ENCODE results near the gene MAP2.

The MAP2 gene

DNA sequence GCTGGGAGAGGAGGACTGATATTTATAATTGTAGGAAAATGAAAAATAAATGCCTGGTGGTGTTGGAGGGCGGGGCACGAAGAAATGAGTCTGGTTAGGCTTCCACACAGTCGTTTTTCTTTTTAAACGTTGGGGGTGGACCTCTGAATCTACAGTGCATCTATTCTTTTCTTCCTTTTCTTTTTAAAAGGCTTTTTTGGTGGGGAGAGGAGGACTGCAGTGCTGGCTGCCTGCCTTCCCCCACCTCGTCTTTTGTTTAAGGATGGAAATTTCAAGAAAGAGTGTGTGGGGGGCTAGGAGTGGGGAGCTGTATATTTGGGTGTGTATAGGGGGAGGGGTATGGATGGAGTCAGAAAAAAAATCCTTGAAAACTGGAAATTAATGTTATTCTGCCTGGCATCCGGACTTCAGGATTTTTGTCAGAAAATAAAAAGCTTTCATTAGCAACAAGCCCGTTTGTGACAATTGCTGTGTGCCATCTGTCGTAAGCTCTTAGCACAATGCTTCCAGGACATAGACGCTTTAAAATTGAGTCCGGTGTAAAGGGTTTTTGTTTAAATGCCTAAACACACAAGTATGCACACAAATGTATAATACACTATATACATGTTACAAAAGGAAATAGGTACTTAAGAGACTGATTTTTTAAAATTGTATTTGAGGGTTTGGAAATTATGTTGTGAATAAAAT lies 1.1 kb downstream of the MAP2 start:
- DNase-seq = peak in 1 of 51 donors; percentile 71

DNA sequence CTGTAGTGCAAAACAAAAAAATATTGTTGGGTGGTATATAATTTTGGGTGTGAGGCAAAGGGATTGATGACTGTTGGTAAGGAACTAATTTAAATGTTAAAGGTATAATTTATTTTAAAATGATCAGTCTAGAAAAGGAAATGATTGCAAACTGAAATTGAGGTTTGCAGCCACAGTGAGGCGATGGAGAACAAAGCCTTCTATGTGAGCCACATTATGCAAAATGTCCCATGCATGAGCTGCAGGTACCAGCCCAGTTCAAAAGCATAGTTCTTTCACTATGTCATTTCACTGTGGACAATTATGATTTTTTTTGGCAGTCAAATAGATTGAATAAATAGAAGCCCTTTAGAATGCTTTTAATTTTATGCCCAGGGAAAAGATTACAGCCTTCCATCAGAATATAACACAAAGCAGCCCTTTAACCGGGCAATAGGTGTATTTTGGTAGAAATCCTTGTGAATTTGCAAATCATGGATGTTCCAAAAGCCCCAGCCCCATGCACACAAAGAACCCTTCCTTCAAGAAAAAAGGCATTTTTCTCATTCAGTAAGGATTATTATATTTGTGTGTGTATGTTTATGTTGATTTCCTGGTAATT lies 1.7 kb downstream of the MAP2 start:
- DNase-seq = peak in 15 of 51 donors; percentile 1 to 71 (median 22)

GRCh38 chr2:209426432-209426831 lies 2.6 kb downstream of the MAP2 start:
- peak in 2 of 51 donors; percentile 16 to 20 for DNase-seq

GRCh38 chr2:209431701-209432100 lies 7.9 kb downstream of the MAP2 start:
- DNase-seq = no peak

DNA sequence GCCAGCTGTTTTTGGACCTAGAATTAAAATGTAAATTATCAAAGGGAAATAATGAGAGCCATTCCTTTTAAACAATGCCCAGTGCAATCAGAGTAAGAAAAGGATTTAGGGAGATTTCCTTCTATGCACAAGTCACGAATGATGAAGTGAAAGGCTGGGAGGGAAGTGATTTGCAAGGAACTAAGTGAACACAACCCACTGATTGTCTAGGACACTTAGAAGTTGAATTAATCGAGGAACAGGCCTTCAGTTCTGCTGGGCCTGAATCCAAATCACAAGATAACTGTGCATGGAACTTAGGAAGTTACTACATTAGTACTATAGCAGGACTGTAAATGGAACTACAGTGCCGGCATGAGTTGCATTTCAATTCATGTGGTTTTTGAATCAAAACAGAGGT lies 17.7 kb downstream of the MAP2 start:
- peak in 2 of 51 donors; percentile 13 to 28 for DNase-seq

DNA sequence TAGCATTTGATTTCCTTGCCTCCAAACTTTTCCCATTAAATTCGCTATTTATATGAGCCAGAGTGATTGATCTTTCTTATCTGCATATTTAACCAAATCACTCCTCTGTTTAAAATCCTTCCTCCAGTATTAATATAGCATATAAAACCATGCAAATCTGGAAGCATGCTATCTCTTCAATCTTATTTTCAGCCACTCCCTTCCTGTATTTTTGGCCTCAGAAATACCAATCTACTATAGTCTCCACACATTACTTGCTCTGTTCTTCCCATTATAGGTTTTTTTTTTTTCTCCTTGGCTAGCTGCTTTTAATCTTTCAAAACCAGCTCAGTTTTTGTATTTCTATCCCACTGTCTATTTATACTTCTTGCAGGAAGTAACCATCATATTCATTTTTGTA lies 19.1 kb downstream of the MAP2 start:
- DNase-seq = no peak

DNA sequence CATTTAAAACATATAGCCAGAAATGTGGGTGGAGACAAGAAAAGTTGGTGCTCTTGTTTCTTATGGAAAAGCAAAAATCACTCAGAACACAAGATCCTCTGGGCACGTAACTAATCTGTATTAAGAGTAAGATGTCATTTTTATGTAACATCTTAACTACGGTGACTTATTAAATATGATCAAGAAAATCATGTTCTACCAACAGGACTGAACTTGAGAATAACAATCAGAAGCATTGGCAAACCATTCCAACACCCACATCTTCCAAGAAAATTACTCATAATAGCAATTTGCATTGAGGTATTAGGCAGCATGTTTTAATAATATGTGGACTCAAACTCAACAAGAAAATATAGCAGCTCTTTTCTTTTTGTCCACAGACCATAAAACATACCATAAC lies 21.6 kb downstream of the MAP2 start:
- no peak for DNase-seq

- no peak for DNase-seq
These were observed 27.5 kb downstream of the MAP2 start for GRCh38 chr2:209451209-209451834.

GRCh38 chr2:209456489-209456888 lies 32.6 kb downstream of the MAP2 start:
- DNase-seq = no peak

DNA sequence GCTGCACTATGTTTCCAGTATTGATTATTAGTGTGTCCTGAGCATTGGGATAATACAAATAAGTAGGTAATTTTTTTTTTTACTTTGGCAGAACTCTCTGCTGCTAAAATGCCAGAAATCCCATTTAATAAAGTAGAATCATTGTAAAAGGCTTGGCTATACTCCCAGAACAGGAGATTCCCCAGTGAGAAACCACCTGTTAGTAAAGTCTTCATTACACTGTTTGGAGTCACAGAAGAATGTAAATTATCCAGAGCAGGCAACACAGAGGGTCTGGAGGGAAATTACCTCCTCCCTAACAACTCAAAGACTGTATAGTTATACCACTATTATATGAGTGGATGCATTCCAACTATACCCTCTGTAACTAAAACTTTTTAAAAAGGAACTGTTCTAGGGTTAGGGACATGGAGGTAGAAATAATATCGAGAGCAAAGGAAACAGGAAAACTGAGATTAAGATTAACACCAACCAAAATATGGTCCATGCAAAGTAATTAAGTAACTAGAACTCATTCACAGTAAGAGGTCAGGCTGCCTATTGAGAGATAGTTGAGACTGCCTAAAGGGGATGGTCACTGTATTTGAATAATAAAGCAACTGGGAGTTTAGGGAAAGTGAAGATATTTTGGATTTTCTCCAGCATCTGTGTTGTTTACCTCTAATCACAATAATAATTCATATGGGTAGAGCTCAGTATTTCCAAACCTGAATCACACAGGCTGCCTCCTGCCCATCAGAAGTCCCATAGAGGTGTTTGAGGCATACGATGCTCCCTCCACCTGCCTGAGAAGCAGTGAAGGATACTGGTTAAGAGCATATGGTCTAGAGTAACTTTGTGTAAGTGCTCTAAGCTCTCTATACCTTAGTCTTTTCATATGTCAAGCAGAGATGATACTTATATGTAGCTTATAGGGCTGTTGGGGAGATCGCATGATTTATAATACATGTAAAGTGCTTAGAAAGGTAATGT lies 34.4 kb downstream of the MAP2 start:
- DNase-seq = no peak

DNA sequence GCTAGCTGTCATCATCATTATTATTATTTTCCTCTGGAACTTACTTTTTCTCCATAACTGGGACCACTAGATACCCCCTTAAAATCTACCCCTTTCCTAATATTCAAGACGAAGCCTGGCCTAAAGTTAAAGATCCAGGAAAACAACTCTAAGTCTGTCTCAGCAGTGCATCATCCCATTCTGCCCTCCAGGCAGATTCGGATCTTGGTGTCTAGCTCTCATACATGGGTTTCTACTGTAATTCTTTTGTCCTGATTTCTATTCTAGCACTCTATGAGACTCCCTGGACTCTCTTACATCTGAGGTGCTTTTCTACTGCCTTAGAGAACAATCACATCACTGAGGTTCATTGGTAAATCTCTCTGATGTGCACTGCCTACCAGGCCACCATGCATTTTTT lies 35.5 kb downstream of the MAP2 start:
- no peak for DNase-seq

DNA sequence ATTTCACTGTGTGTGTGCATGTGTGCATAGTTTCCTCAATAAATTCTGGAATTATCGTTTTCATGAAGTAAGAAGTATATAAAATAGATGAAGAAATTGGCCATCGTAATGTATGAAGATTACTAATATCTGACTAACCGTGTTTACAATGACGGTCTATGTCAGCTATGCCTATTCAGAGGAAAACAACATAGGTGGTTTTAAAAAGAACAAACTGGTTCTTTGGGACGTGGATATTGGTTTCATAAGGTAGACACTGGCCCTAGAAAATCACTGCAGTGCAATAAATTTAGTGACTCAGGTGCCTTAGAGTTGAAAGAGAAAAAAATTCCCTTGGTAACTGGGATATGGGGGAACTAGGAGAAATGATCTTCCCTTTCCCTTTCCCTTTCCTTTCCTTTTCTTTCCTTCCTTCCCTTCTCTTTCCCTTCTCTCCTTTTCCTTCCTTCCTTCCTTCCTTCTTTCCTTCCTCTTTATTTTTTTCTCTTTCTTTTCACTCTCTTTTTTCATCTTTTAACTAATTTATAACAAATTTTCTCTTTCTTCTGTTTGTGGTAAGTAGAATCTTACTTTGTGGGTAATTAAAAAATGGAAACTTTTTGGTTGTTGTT lies 36.4 kb downstream of the MAP2 start:
- DNase-seq = no peak

GRCh38 chr2:209463226-209463625 lies 39.4 kb downstream of the MAP2 start:
- no peak for DNase-seq

- no peak for DNase-seq
These were observed 40.0 kb downstream of the MAP2 start for GRCh38 chr2:209463835-209464234.

DNA sequence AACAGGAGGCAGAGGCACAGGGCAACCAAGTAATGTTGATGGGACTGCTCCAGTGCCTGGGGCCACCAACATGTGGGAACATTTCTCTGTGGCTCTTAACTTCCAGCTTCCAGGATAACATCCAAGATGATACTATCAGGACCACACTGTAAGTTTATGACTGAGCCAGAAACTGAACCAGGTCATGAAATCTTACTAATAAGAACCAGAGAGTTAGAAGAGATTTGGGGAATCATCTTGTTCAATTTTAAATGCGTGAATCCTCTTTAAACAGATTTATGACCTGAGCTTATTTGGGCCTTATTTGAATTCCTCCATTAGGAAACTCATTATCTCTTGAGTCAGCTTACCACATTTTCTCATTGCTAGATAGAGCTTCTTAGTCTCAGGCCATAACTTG lies 45.0 kb downstream of the MAP2 start:
- no peak for DNase-seq

- no peak for DNase-seq
These were observed 45.6 kb downstream of the MAP2 start for GRCh38 chr2:209469481-209469880.

DNA sequence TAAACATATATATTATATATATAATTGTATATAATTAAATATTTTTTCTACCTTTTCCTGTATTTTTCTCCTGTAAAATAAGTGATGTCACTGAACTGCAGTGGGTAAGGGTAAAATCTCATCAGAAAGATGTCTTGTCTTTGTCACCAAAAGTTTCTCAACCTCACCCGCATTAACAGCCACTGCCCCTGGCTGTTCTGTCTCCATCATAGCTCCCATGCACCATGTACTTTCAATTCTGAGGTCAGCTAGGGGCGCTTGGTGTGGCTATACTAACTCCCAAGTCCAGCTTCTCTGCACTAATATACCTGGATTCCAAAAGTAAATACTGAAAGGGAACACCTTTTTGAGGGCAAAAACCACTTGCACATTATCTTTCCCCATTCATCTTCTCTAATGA lies 46.6 kb downstream of the MAP2 start:
- DNase-seq = no peak

GRCh38 chr2:209471037-209471436 lies 47.2 kb downstream of the MAP2 start:
- no peak for DNase-seq

DNA sequence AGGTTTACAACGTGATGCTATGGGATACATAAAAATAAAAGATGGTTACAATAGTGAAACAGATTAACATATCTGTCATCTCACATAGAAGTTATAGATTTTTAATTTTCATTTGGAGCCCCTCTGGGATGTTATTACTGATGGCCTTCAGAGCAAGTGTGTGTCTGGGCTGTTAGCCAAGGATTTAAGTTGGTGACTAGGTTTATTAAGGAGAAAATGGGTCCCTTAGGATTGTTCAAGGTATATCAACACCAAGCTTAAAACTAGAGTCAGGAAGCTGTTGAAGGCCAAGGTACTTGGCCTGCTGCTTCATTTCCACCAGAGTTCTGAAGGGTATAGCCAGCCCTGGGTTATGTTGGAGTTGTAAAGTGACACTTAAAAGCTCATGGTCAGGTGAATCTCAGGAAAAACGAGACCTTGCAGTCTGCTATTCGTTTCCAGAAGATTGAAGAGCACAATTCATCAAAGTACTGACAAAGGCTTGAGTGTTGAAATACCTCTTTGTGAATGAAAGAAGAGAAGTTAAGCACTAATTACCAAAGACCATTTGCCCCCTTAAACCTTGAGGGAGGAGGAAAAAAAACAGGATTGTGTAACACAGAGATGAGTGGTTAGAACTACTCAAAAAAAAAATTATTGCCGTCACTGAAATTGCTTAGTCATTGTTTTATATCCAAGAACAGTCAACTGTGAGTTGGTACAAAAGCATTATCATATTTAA lies 48.4 kb downstream of the MAP2 start:
- DNase-seq = no peak

- no peak for DNase-seq
These were observed 49.0 kb downstream of the MAP2 start for GRCh38 chr2:209472871-209473270.

DNA sequence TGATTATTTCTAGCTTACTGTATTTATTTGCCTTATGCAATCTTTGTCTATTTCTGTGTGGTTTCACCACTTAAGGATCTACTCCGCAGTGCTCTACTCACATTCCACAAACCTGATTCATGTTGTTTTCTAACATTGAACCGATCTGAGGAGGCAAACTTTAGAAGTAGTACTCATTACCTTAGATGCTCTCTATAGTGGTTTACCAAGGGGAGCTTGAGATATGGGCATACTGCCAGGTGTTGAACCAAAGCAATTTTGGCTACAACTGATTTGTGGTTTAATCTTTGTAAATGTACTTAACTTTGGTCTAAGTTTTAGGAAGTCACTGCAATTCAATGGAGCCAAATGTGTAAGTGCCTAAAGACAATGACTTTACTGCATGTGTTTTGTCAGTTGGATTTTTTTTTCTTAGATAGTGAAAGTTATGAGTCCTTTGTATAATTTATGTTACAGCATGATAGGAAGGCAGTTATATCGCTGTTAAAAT lies 50.1 kb downstream of the MAP2 start:
- no peak for DNase-seq

Measured in hypothalamus (tissue), 51 donors.